ENCODE measurements around the gene EP400. TPM values are rescaled to one million over a fixed set of nuclear protein-coding genes. Genes with fewer than 3 reads are reported as not detected.
"Not testable (repeated sequence)": the region's sequence is repeated elsewhere in the genome, so short reads cannot be mapped to it uniquely, and the experiment has no call there.

The EP400 gene
- total RNA-seq, 1 donor = 14.7 TPM

GRCh38 chr12:131982041-131982440 lies 32.3 kb downstream of the EP400 start:
- TF ChIP-seq, protein P1, sequence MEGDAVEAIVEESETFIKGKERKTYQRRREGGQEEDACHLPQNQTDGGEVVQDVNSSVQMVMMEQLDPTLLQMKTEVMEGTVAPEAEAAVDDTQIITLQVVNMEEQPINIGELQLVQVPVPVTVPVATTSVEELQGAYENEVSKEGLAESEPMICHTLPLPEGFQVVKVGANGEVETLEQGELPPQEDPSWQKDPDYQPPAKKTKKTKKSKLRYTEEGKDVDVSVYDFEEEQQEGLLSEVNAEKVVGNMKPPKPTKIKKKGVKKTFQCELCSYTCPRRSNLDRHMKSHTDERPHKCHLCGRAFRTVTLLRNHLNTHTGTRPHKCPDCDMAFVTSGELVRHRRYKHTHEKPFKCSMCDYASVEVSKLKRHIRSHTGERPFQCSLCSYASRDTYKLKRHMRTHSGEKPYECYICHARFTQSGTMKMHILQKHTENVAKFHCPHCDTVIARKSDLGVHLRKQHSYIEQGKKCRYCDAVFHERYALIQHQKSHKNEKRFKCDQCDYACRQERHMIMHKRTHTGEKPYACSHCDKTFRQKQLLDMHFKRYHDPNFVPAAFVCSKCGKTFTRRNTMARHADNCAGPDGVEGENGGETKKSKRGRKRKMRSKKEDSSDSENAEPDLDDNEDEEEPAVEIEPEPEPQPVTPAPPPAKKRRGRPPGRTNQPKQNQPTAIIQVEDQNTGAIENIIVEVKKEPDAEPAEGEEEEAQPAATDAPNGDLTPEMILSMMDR (IDR thresholded peaks at IDR 0.05; ENCODE audit: insufficient read depth, low read length) = no peak
- H3K4me3 ChIP-seq (ENCODE audit: low read depth, low read length) = no peak overlapping the region
- no peak for DNase-seq (ENCODE audit: low read depth)

DNA sequence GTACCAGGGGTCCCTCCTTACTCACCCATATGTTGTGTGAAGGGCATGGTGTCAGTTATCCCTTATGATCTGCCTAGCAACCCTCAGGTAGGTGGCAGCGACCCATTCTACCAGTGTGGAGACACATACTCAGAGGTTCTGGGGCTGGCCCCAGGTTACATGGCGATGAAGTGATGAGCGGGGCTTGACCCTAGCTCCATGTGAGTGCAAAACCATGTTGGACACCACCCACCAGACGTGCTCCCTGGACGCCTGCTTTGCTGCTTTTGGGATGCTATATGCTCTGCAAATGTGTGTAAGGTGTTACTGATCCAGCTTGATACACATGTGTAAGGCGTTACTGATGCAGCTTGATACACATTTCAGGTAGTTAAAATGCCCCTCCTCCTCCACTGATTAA lies 33.3 kb downstream of the EP400 start:
- no peak overlapping the region for H3K4me3 ChIP-seq (ENCODE audit: low read depth, low read length)
- no peak for DNase-seq (ENCODE audit: low read depth)
- TF ChIP-seq, protein P1 (IDR thresholded peaks at IDR 0.05; ENCODE audit: insufficient read depth, low read length) = no peak

- TF ChIP-seq, protein P1 (IDR thresholded peaks at IDR 0.05; ENCODE audit: insufficient read depth, low read length) = no peak
- DNase-seq (ENCODE audit: low read depth) = no peak
- H3K4me3 ChIP-seq (ENCODE audit: low read depth, low read length) = no peak overlapping the region
Observed at GRCh38 chr12:131983554-131983953, 33.8 kb downstream of the EP400 start.

DNA sequence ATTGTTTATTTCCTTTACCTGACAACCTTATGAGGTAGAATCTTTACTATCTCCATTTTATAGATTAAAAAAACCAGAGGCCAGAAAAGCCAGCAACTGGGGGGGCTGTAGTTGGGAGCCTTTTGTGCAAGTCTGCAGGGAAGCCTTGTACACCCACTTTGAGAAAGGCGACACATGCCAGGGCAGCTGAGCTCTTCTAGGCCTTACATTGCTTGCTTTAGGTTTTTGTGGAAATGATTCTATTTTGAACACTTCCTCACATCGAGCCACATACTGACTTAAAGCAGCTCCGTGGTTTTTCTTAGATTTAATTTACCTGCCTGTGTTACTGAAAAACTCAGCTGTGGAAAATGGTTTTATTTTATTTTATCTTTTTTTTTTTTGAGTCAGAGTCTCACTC lies 34.6 kb downstream of the EP400 start:
- TF ChIP-seq, protein P1 (IDR thresholded peaks at IDR 0.05; ENCODE audit: insufficient read depth, low read length) = no peak
- no peak overlapping the region for H3K4me3 ChIP-seq (ENCODE audit: low read depth, low read length)
- DNase-seq (ENCODE audit: low read depth) = no peak

DNA sequence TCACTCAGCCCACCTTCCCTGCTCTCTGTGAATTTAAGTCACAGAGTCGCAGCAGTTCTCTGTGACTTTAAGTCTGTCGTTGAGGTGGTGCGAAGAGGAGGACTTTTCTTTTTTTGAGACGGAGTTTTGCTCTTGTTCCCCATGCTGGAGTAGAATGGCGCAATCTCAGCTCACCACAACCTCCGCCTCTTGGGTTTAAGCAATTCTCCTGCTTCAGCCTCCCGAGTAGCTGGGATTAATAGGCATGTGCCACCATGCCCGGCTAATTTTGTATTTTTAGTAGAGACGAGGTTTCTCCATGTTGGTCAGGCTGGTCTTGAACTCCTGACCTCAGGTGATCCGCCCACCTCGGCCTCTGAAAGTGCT lies 35.8 kb downstream of the EP400 start:
- H3K4me3 ChIP-seq (ENCODE audit: low read depth, low read length); DNase-seq (ENCODE audit: low read depth): not testable (repeated sequence)

DNA sequence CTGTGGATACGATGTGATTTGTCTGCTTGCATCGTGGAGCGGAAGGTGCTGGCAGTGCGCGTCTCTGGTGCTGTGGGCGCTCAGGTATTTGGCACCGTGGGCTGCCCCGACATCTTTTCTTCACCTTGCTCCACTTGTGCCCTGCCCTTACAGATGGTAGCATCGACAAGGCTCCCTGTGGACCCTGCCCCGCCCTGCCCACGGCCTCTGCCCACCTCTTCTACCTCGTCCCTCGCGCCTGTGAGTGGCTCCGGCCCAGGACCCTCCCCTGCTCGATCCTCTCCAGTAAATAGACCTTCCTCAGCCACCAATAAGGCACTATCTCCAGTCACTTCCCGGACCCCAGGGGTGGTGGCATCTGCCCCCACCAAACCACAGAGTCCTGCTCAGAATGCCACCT lies 36.6 kb downstream of the EP400 start:
- no peak for DNase-seq (ENCODE audit: low read depth)
- H3K4me3 ChIP-seq (ENCODE audit: low read depth, low read length) = no peak overlapping the region
- TF ChIP-seq, protein P1 (IDR thresholded peaks at IDR 0.05; ENCODE audit: insufficient read depth, low read length) = no peak

DNA sequence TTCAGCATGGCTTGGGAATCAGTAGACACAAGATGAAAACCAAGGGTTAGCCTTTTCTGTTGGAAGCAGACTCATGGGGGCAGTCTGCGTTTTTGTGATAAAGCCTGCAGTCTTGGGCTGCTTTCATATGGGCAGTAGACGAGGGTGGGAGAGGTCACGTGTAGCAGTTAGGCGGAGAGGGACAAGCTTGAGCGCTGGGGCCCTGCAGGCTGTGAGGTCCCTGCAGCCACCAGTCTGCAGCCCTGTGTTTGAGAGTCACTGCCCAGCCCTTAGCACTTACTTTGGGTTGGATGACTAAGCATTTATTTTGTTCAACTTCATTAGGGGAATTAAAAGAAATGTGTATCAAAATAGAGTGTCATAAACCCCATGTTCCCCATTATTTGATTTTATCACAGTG lies 37.2 kb downstream of the EP400 start:
- no peak for DNase-seq (ENCODE audit: low read depth)
- H3K4me3 ChIP-seq (ENCODE audit: low read depth, low read length) = no peak overlapping the region
- TF ChIP-seq, protein P1 (IDR thresholded peaks at IDR 0.05; ENCODE audit: insufficient read depth, low read length) = no peak
